Epithelial cell of esophagus (primary cell): ENCODE data around the gene GIT1.

Source experiments
- DNase-seq: peaks from one replicate; pipeline ENCODE4 v3.0.0; 2010; ENCODE audit warnings: low read depth
- H3K4me3 ChIP-seq: 2 replicates; pipeline ENCODE4 v1.5.1; 2011; ENCODE audit warnings: mild to moderate bottlenecking, low read length, control low read depth
- TF ChIP-seq, protein P1 (sequence below): IDR thresholded peaks from 2 replicates; pipeline ENCODE4 v1.5.1; 2011; ENCODE audit warnings: low read depth, mild to moderate bottlenecking, low read length, control low read depth, inconsistent platforms; ENCODE audit not compliant: insufficient read depth; ENCODE audit errors: missing control alignments

GIT1 gene, protein sequence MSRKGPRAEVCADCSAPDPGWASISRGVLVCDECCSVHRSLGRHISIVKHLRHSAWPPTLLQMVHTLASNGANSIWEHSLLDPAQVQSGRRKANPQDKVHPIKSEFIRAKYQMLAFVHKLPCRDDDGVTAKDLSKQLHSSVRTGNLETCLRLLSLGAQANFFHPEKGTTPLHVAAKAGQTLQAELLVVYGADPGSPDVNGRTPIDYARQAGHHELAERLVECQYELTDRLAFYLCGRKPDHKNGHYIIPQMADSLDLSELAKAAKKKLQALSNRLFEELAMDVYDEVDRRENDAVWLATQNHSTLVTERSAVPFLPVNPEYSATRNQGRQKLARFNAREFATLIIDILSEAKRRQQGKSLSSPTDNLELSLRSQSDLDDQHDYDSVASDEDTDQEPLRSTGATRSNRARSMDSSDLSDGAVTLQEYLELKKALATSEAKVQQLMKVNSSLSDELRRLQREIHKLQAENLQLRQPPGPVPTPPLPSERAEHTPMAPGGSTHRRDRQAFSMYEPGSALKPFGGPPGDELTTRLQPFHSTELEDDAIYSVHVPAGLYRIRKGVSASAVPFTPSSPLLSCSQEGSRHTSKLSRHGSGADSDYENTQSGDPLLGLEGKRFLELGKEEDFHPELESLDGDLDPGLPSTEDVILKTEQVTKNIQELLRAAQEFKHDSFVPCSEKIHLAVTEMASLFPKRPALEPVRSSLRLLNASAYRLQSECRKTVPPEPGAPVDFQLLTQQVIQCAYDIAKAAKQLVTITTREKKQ

DNA sequence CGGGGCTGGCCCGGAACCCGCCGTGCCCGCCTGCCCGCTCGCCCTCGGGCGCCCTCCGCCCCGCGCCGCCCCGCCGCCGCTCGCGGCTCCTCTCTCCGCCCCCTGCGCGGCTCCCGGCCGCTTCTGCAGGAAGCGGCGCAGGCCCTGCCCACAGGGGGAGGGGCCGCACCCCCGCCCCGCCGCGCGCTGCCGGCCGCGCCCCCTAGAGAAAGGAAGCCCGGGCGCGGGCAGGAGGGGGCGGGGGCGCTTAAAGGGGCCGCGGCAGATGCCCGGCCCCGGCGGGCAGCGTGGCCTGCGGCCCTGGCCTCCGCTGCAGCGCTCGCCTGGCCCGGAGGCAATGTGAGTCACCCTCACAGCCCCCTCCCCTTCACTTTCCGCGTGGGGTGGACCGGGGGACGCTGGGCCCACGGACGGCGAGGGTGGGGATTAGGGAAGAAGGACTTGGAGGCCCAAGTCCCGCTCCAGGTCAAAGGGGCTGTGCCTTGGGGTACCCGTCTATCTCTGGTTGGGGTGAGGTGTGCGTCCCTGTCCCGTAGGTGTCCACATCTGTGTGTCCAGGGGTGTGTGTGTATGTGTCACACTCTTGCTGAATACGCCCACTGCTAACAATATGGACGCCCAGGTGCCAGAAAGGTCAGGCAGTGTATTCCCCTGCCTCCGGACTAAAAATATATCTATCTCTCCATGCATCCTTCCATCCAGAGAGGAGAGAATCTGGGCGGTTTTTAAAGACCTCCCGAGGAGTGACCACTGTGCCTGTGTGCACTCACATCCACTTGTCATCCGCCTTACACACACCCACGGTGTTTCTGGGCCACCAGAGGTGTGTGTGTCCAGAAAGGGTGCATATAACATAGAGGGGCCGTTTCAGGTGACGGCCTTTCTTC, at the start of gene GIT1:
Gene GIT1 (minus strand): TSS at position 125 of the 887 bp plus-strand sequence. CDS start 270 bp downstream, outside the sequence.
- peak; percentile 88 for DNase-seq
- TF ChIP-seq, protein P1, sequence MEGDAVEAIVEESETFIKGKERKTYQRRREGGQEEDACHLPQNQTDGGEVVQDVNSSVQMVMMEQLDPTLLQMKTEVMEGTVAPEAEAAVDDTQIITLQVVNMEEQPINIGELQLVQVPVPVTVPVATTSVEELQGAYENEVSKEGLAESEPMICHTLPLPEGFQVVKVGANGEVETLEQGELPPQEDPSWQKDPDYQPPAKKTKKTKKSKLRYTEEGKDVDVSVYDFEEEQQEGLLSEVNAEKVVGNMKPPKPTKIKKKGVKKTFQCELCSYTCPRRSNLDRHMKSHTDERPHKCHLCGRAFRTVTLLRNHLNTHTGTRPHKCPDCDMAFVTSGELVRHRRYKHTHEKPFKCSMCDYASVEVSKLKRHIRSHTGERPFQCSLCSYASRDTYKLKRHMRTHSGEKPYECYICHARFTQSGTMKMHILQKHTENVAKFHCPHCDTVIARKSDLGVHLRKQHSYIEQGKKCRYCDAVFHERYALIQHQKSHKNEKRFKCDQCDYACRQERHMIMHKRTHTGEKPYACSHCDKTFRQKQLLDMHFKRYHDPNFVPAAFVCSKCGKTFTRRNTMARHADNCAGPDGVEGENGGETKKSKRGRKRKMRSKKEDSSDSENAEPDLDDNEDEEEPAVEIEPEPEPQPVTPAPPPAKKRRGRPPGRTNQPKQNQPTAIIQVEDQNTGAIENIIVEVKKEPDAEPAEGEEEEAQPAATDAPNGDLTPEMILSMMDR = no peak
- peak within 1 kb of the TSS; percentile 74 for H3K4me3 ChIP-seq

DNA sequence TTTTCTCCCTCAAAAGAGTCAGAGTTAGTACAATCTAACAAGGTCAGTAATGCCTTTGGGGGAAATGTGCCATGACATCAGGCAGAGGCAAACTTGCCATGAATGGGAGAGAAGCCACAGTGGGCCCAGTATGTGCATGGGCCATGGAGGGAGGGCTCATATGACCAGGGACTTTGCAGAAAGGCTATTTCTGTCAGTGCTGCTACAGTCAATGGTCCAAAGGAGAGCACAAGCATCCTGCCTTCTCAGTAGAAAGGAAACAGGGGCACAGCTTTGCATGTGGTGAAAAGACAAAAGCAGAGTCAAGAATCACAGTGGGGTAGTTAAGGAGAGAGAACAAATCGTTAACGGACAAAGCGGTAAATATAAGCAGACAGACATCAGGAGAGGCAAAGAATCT, 44.4 kb upstream of the GIT1 start:
- no peak overlapping the region for H3K4me3 ChIP-seq
- TF ChIP-seq, protein P1 = no peak
- DNase-seq = no peak

DNA sequence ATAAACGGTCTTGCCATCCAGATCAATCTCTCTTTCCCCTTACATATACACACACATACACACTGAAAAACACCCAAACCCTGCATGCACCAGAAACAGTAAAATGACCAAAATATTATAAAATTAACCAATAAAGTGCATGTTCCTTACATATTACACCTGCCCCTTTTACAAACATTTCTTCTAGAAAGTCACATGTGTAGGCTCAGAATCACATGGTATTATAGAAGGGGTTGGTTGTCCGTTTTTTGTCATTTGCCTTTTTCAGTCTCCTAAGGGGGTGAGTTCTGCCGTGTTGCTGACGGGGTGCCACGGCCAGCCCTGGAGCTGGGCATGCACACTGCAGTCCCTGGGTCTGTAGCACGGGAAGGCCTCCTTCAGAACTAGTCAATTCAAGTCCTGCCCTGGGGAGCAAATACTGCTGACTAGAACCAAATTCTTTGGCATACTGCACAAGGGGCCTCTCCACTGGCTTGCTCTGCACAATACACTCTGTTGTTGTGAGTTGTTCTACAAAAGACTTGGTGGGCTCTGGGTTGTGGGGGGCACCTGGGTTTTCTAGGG, 41.3 kb upstream of the GIT1 start:
- no peak overlapping the region for H3K4me3 ChIP-seq
- TF ChIP-seq, protein P1 = no peak
- DNase-seq = no peak

GRCh38 chr17:29629839-29630238, 40.4 kb upstream of the GIT1 start:
- no peak for DNase-seq
- H3K4me3 ChIP-seq = no peak overlapping the region
- TF ChIP-seq, protein P1 = no peak

DNA sequence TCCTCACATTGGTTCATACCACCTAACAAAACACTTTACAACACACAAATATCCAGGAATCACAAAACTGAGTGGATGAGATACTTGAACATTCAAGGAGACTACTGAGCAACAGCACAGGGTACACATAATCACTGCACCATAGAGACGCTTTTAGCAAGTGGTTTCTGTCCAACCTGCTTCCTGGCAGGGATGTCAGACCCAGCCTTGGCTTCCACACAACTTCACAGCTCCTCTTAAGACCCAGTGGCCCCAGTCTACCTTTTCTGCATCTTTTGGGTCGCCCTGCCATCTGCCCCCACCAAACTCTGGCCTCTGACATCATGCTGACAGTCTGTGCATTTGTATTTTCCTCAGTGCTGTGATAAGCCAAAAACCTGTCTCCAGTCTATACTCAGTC, 39.2 kb upstream of the GIT1 start:
- no peak overlapping the region for H3K4me3 ChIP-seq
- no peak for DNase-seq
- TF ChIP-seq, protein P1 = no peak

GRCh38 chr17:29627951-29628350, 38.5 kb upstream of the GIT1 start:
- no peak for DNase-seq
- TF ChIP-seq, protein P1 = no peak
- H3K4me3 ChIP-seq = no peak overlapping the region
